GM15510 (cell line): Measurements from ENCODE around the gene RIPPLY1.

Experiments used
- POLR2A ChIP-seq: IDR thresholded peaks from 3 replicates; pipeline ENCODE4 v1.6.1; 2011; ENCODE audit warnings: borderline replicate concordance; ENCODE audit not compliant: insufficient read length; ENCODE audit errors: extremely low read depth

RIPPLY1 gene

DNA sequence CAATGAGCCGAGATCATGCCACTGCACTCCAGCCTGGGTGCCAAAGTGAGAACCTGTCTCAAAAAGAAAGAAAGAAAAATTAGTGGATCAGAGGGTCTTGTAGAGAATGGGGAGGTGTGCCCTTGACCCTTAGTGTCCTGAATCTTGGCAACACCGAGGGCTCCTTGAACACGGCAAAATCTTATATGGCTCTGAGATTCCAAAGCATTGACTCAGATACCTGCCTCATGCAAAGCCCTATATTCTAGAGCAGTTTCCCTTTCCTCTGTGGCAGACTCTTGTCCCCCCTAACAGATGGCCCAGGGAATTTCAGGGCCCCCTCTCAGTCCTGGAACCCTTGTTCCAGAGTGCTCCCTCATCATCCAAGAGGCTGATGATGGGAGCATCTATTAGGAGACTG, 23.9 kb upstream of the RIPPLY1 start:
- TF ChIP-seq POLR2A: no peak

- TF ChIP-seq POLR2A: no peak
These were observed 18.5 kb upstream of the RIPPLY1 start for GRCh38 chrX:106921637-106922036.

GRCh38 chrX:106919932-106920452, 16.9 kb upstream of the RIPPLY1 start, which contains the start of gene CLDN2:
TSS of gene CLDN2 (plus strand) at chrX:106920402. CDS start at chrX:106928229, 7,827 bp downstream.
- TF ChIP-seq POLR2A: no peak

DNA sequence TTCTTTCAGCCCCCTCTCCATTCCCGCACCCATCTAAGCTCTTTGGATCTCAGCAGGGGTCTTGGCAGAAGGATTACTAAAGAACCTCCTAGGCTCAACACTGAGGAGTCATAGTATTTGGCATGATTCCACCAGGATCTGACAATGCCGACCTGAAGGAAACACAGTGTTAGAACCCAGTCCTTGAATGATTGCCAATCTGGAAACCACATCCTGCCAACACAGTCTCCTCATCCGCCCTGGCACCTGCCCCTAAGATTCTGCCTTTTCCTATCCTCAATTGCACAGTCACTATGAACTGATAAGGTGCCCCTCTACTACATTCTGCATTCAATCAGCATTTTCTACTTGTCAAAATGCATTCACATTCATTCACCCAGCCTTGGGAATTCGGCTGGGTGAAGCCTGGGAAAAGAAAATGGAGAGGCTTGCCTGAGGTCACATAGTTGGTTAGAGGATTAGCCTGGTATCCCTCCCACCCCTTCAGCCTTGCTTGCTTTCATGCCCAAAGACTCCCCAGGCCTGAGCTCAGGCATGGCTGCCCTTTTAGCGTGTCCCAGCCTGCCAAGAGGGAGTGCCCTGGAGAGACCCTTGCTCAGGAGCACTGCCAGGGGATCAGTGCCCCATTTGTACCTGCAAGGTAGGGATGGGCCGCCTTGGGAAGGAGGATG, 14.8 kb upstream of the RIPPLY1 start:
- TF ChIP-seq POLR2A: no peak

- no peak for TF ChIP-seq POLR2A
These were observed 9.7 kb upstream of the RIPPLY1 start for GRCh38 chrX:106912864-106913263.

DNA sequence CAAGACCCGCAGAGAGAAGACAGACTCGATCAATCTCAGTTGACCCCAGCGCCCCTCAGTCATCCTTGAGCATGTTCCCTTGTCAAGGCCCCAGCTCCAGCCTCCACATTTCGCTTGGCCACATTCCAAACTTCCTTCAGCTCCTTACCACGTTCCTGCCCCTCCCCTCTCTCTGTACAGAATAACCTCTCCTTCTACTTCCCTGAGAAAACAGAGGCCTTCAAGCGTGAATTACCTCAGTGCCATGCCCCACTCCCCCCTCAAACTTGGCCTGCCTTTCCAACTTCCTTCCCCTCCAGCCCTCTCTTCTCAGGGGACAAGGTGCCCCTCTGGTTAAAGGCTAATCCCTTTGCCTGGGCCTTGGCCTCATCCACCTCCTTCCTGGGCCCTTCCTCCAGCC, 3.2 kb upstream of the RIPPLY1 start:
- TF ChIP-seq POLR2A: no peak

DNA sequence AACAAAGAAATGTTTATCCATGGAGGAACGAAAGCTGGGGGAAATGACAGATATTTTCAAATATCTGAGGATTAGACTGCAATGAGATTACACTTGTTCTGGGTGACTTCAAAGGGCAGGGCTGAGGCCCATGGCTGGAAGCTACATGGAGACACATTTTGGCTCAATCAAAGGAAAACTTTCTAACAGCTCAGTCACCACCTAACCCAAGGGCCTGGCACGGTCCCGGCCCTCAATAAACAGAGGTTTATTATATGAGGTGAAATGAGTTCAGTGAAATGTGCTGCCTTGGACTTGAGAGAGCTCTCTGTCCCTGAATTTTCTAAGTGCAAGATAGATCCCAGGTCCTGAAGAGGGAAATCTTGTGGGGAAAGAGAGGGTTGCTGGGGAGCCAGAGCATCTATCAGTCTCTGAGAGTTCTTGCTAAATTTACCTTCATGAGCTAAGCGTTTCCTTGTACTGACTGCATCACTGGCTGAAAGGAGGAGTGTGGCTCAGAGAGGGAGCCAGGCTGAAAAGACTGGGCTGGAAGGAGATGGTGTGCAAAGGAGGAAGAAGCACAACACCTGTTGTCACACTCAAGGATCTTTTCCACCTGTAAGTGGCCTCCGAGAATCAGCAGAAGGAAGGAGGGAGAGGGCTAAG, 2.0 kb upstream of the RIPPLY1 start:
- no peak for TF ChIP-seq POLR2A

GRCh38 chrX:106903856-106904528, 851 bp upstream of the RIPPLY1 start:
- TF ChIP-seq POLR2A: no peak

DNA sequence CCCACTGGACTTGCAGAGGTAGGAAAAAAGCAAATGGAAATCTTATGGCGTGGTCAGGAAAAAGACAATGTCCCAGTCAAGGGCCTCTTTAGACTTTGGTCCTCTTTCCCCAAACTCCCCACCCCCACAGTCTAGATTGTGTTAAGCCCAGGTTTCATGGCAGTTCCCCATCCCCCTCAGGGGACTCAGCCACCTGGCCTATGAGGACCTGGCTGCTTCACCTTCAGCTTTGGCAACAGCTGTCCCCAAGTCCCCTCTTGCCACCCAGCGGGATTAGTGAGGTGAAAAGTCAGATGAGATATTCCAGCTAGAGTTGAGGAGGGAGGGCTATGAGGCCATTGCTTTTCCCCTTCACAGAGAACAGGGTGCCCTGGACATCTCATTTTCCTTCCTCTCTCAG, 457 bp downstream of the RIPPLY1 start:
- no peak for TF ChIP-seq POLR2A

- no peak for TF ChIP-seq POLR2A
These were observed 1.3 kb downstream of the RIPPLY1 start for GRCh38 chrX:106901781-106902219.

GRCh38 chrX:106901341-106901740, 1.8 kb downstream of the RIPPLY1 start:
- no peak for TF ChIP-seq POLR2A

DNA sequence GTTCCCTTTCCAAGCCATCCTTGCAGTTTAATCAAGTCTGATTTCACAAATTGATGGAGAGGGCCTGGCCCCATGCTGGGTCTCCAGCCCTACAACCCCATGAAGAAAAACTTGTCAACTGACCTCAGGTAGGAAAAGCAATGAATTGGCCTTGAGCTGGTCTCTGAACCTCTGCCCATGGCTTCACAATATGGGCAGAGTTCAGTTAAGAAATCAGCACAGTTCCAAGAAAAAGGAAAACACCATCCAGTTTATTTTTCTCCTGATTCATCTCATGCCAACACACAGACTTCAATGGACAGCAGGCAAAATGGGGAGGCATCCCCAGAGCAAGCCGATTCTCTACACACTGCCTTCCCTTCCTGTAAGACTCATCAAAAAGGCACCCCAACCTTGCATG, 3.3 kb downstream of the RIPPLY1 start:
- TF ChIP-seq POLR2A: no peak

GRCh38 chrX:106899276-106899675, 3.9 kb downstream of the RIPPLY1 start:
- TF ChIP-seq POLR2A: no peak

- TF ChIP-seq POLR2A: no peak
These were observed 4.7 kb downstream of the RIPPLY1 start for GRCh38 chrX:106898462-106898861.

DNA sequence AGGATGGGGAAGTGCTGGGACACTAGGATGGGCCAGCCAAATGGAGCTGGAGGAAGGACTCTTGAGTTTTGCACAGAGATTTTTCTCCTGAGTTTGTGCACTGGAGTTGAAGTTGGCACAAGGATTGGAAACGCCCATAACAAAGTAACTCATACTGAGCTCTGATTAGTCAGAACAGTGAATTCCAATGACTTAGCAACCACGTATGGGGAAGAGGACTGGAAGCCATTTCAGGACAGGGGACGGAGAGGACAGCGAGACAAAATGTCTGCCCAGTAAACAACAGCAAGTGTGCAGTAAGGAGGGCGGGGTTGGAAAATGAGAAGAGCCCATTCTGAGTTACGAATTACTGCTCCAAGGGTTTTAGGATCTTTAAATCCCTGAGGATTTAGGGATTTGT, 5.9 kb downstream of the RIPPLY1 start:
- TF ChIP-seq POLR2A: no peak

DNA sequence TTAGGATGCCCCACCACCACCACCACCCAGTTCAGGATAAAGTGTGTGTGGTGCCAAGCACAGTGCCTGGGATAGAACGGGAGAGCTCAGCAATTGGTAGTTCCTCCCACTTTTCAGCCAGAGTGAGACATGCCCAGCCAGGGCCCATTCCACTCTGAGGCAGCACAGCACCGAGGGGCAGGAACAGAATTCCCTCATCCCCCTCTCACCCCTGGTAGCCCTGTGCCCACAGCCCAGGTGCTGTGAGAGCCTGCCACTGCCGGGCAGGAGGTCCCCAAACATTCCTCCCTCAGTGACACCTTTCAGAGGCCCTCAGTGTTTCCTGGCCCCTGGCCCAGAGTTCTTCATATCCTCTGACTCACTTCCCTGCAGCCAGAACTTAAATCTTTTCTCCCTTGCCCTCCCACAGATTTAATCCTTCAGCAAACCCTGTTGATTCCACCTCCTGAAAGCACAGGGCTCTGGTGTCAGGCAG, 8.1 kb downstream of the RIPPLY1 start:
- TF ChIP-seq POLR2A: no peak

DNA sequence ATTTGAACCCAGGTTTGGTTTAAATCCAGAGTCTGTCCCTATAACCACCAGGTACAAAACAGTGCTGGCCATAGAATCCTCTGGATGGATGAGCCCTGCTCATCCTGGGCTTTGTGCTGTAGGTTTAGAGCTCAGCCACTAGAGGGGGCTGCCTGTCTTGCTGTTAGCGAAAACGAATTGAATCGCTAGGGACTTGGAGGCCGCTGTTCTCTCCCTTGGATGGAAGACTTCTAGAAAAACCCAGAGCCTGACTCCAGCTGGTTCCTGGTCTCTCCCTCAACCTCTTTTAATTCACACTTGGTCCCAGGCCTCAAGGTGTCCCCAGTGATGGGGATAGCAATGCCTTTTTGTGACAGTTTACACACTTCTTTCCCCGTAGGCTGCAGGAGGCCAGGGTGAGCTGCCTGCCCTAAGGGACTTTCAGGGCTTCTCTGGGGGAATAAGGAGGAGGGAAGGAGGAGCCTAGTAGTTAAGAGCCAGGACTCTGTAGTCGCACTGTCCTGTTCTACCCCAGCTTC, 8.7 kb downstream of the RIPPLY1 start:
- no peak for TF ChIP-seq POLR2A
